ENCODE measurements around the gene GIPC2. TPM values are rescaled to one million over a fixed set of nuclear protein-coding genes. Genes with fewer than 3 reads are reported as not detected.
"Not testable (repeated sequence)": the region's sequence is repeated elsewhere in the genome, so short reads cannot be mapped to it uniquely, and the experiment has no call there.

Gene GIPC2
- total RNA-seq, 1 donor from 2014 or later: 4.2 TPM

- Mint-ChIP-seq H3K4me1 (ENCODE audit: low read depth) (peaks cover 6% of the 10 kb centered on the region), H3K36me3 (ENCODE audit: insufficient read depth) (no peaks in the 10 kb centered on the region), H3K9me3 (ENCODE audit: low read depth) (no peaks in the 10 kb centered on the region), H3K27ac (no peak overlapping the region), H3K27me3 (no peaks in the 10 kb centered on the region), H3K4me3 (ENCODE audit: low read depth) (no peak overlapping the region)
- DNase-seq (ENCODE audit: low spot score, unreplicated experiment): no peak
- TF ChIP-seq, protein P1, sequence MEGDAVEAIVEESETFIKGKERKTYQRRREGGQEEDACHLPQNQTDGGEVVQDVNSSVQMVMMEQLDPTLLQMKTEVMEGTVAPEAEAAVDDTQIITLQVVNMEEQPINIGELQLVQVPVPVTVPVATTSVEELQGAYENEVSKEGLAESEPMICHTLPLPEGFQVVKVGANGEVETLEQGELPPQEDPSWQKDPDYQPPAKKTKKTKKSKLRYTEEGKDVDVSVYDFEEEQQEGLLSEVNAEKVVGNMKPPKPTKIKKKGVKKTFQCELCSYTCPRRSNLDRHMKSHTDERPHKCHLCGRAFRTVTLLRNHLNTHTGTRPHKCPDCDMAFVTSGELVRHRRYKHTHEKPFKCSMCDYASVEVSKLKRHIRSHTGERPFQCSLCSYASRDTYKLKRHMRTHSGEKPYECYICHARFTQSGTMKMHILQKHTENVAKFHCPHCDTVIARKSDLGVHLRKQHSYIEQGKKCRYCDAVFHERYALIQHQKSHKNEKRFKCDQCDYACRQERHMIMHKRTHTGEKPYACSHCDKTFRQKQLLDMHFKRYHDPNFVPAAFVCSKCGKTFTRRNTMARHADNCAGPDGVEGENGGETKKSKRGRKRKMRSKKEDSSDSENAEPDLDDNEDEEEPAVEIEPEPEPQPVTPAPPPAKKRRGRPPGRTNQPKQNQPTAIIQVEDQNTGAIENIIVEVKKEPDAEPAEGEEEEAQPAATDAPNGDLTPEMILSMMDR (IDR thresholded peaks at IDR 0.05; ENCODE audit: unreplicated experiment): no peak
Observed at GRCh38 chr1:78104322-78104721, 58.6 kb downstream of the GIPC2 start.

DNA sequence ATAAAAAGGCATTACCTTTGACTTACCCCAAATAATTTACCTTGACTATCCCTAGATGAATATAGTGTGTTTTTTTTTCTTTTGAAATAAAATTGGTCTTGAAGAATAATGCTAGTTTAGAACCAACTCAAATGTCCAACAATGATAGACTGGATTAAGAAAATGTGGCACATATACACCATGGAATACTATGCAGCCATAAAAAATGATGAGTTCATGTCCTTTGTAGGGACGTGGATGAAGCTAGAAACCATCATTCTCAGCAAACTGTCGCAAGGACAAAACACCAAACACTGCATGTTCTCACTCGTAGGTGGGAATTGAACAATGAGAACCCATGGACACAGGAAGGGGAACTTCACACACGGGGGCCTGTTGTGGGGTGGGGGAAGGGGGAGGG, 63.9 kb downstream of the GIPC2 start:
- H3K27me3 Mint-ChIP-seq; H3K36me3 Mint-ChIP-seq (ENCODE audit: insufficient read depth); H3K27ac Mint-ChIP-seq; H3K9me3 Mint-ChIP-seq (ENCODE audit: low read depth); H3K4me3 Mint-ChIP-seq (ENCODE audit: low read depth); H3K4me1 Mint-ChIP-seq (ENCODE audit: low read depth); DNase-seq (ENCODE audit: low spot score, unreplicated experiment): not testable (repeated sequence)

GRCh38 chr1:78113156-78113916, 67.6 kb downstream of the GIPC2 start:
- DNase-seq (ENCODE audit: low spot score, unreplicated experiment): no peak
- peaks cover 3% of the 10 kb centered on the region for H3K4me1 Mint-ChIP-seq (ENCODE audit: low read depth)
- no peak overlapping the region for H3K4me3 Mint-ChIP-seq (ENCODE audit: low read depth)
- H3K36me3 Mint-ChIP-seq (ENCODE audit: insufficient read depth): no peaks in the 10 kb centered on the region
- H3K27ac Mint-ChIP-seq: no peak overlapping the region
- TF ChIP-seq, protein P1 (IDR thresholded peaks at IDR 0.05; ENCODE audit: unreplicated experiment): no peak
- no peaks in the 10 kb centered on the region for H3K27me3 Mint-ChIP-seq
- H3K9me3 Mint-ChIP-seq (ENCODE audit: low read depth): no peaks in the 10 kb centered on the region

DNA sequence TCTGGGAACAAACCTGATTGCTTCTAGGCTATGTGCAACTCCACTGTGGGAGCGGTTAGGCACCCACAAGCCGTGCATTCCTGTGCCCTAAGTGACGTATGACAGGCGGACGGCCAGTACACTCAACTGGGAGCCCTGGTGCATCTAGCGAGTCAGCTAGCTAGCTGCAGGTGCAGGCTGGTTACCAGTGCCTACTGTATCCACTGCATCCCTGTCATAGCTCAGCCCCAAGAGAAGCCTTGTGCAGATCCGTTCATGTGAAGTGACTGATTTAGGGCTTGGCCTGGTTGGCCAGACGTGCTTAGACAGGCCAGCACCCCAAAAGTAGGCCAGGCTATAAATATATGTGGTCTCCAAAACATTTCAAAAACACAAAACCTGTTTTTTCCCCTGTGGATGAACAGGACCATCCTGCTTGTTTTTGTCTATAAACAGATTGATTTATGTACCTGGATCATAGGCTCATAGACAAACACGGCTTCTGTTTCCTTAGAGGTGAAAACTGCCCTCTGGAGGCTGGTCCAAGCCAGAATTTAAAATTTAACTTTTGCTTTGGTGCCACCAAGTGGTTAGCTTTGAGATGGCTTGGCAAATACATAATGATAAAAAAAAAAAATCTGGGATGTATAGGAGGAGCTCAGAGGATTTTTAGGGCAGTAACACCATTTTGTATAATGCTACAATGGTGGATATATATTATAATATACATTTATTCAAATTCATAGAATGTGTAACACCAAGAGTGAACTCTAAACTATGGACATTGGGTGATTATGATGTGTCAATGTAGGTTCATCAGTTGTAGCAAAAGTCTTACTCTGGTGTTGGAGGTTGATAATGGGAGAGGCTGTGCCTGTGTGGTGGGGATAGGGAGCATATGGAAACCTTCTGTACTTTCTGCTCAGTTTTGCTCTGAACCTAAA, 68.5 kb downstream of the GIPC2 start:
- H3K4me3 Mint-ChIP-seq (ENCODE audit: low read depth): no peak overlapping the region
- peaks cover 3% of the 10 kb centered on the region for H3K4me1 Mint-ChIP-seq (ENCODE audit: low read depth)
- peak; percentile 33 for DNase-seq (ENCODE audit: low spot score, unreplicated experiment)
- H3K27me3 Mint-ChIP-seq: no peaks in the 10 kb centered on the region
- no peaks in the 10 kb centered on the region for H3K9me3 Mint-ChIP-seq (ENCODE audit: low read depth)
- TF ChIP-seq, protein P1 (IDR thresholded peaks at IDR 0.05; ENCODE audit: unreplicated experiment): peak; percentile 93
- H3K27ac Mint-ChIP-seq: no peak overlapping the region
- peaks cover 4% of the 10 kb centered on the region for H3K36me3 Mint-ChIP-seq (ENCODE audit: insufficient read depth)

GRCh38 chr1:78120485-78120884, 74.7 kb downstream of the GIPC2 start:
- not testable (repeated sequence) for H3K27me3 Mint-ChIP-seq; H3K9me3 Mint-ChIP-seq (ENCODE audit: low read depth); H3K4me3 Mint-ChIP-seq (ENCODE audit: low read depth); H3K4me1 Mint-ChIP-seq (ENCODE audit: low read depth); H3K27ac Mint-ChIP-seq; DNase-seq (ENCODE audit: low spot score, unreplicated experiment); H3K36me3 Mint-ChIP-seq (ENCODE audit: insufficient read depth)

- peaks cover 2% of the 10 kb centered on the region for H3K4me1 Mint-ChIP-seq (ENCODE audit: low read depth)
- no peak for DNase-seq (ENCODE audit: low spot score, unreplicated experiment)
- peaks cover 4% of the 10 kb centered on the region for H3K36me3 Mint-ChIP-seq (ENCODE audit: insufficient read depth)
- H3K27me3 Mint-ChIP-seq: no peaks in the 10 kb centered on the region
- TF ChIP-seq, protein P1 (IDR thresholded peaks at IDR 0.05; ENCODE audit: unreplicated experiment): no peak
- no peaks in the 10 kb centered on the region for H3K9me3 Mint-ChIP-seq (ENCODE audit: low read depth)
- H3K27ac Mint-ChIP-seq: no peak overlapping the region
- H3K4me3 Mint-ChIP-seq (ENCODE audit: low read depth): no peak overlapping the region
Observed at GRCh38 chr1:78121710-78122109, 75.9 kb downstream of the GIPC2 start.

Data from progenitor cell of endocrine pancreas (in vitro differentiated cells).